ENCODE data around the gene TSPAN4. TPM values are rescaled to one million over a fixed set of nuclear protein-coding genes. Genes with fewer than 3 reads are reported as not detected.

TSPAN4 gene
- total and polyA plus RNA-seq, 9 of the 15 experiments (the other 6 are each of a cell fraction or from before 2014, with no cell fraction given) = 0.07 to 31.0 (median 15.7) TPM

- H3K4me3 ChIP-seq = no peak overlapping the region
- H3K27ac ChIP-seq (ENCODE audit: extremely low read depth, low read depth, low read length) = no peak overlapping the region
- in situ Hi-C loops (cut with MboI) = no loop called here
- peaks cover 3% of the 10 kb centered on the region; the same call in 1 of the 3 replicates for H3K36me3 ChIP-seq (ENCODE audit: control insufficient read depth, insufficient read depth, low read length)
- peaks cover 14 to 96% of the 10 kb centered on the region in 2 experiments for H3K4me1 ChIP-seq (replicated peaks in 1 of 2; ENCODE audit: control insufficient read depth in 2 of 2, insufficient read depth in 2 of 2, low read length in 2 of 2)
- 45% methylated on average over 13 of the region's 14 CpGs for WGBS (ENCODE audit: insufficient coverage, low coverage, missing lambda C conversion rate)
- DNase-seq (ENCODE audit: extremely low read depth in 1 of 4, low spot score in 3 of 4) = no peak
- intact Hi-C loops (cut with micrococcal nuclease) = no loop called here
- ChIA-PET POLR2A (interaction anchor here (0.6 to 1.1 kb wide), 2 partner anchors 13 to 18 kb away, joined by 3 to 4 read pairs; partner anchors contain the start of genes POLR2L and TSPAN4), CTCF (ENCODE audit: low intra/inter-chr PET ratio) (no interaction called here)
- H3K9me3 ChIP-seq (replicated peaks; ENCODE audit: control insufficient read depth, insufficient read depth, low read depth, low read length) = no peaks in the 10 kb centered on the region
- no peaks in the 10 kb centered on the region for H3K79me2 ChIP-seq (ENCODE audit: control insufficient read depth, insufficient read depth, low read length)
- no peak overlapping the region for H2AFZ ChIP-seq (ENCODE audit: low read depth, low read length)
- TF ChIP-seq CBX8 (IDR thresholded peaks at IDR 0.05; ENCODE audit: borderline replicate concordance, extremely low read depth, low read depth, low read length, poor library complexity, severe bottlenecking) = no peak
- TF ChIP-seq STAT5B (CRISPR knock-in tag; IDR thresholded peaks at IDR 0.05) = no peak
- peak in 1 of 2 experiments; percentile 43 for TF ChIP-seq E2F6 (IDR thresholded peaks at IDR 0.05; ENCODE audit: borderline replicate concordance in 1 of 2, extremely low read depth in 1 of 2, insufficient read depth in 1 of 2, insufficient read length in 1 of 2, low read depth in 1 of 2, low read length in 1 of 2, poor library complexity in 1 of 2, severe bottlenecking in 1 of 2)
- TF ChIP-seq ZFX (CRISPR knock-in tag; IDR thresholded peaks at IDR 0.05) = no peak
- TF ChIP-seq, protein P1, sequence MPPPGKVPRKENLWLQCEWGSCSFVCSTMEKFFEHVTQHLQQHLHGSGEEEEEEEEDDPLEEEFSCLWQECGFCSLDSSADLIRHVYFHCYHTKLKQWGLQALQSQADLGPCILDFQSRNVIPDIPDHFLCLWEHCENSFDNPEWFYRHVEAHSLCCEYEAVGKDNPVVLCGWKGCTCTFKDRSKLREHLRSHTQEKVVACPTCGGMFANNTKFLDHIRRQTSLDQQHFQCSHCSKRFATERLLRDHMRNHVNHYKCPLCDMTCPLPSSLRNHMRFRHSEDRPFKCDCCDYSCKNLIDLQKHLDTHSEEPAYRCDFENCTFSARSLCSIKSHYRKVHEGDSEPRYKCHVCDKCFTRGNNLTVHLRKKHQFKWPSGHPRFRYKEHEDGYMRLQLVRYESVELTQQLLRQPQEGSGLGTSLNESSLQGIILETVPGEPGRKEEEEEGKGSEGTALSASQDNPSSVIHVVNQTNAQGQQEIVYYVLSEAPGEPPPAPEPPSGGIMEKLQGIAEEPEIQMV (tag; conservative IDR thresholded peaks at IDR 0.05; ENCODE audit: low read depth) = no peak
- TF ChIP-seq SRSF1 (IDR thresholded peaks at IDR 0.05; ENCODE audit: low read depth, low read length) = no peak
- TF ChIP-seq MAX (CRISPR knock-in tag; IDR thresholded peaks at IDR 0.05) = peak; percentile 63
- TF ChIP-seq NELFE (IDR thresholded peaks at IDR 0.05; ENCODE audit: insufficient read depth, insufficient read length) = no peak
- TF ChIP-seq CGGBP1 (CRISPR knock-in tag; IDR thresholded peaks at IDR 0.05) = no peak
- no peaks in the 10 kb centered on the region for H3K27me3 ChIP-seq (ENCODE audit: control insufficient read depth in 2 of 2, insufficient read depth in 2 of 2, low read length in 2 of 2)
- BruUV-seq (replicated peaks) = no TSS peak
- peak overlapping the region in 1 of 2 experiments; percentile 53; a peak in 1 of 4 replicates for H3K9ac ChIP-seq (ENCODE audit: insufficient read depth in 1 of 2, low read depth in 2 of 2, low read length in 2 of 2)
- ATAC-seq = no peak
- FAIRE-seq = no peak
- H3K4me2 ChIP-seq (ENCODE audit: insufficient read depth, low read length) = no peak overlapping the region
- peaks cover 5% of the 10 kb centered on the region for H3K9me1 ChIP-seq (ENCODE audit: control insufficient read depth, insufficient read depth, low read length)
- peaks cover 26% of the 10 kb centered on the region for H4K20me1 ChIP-seq (replicated peaks; ENCODE audit: control insufficient read depth, insufficient read depth, low read length)
Measured at GRCh38 chr11:861105-861479, 18.4 kb downstream of the TSPAN4 start.

All from K562 (cell line).